ENCODE data around the gene STYXL1. TPM values are rescaled to one million over a fixed set of nuclear protein-coding genes. Genes with fewer than 3 reads are reported as not detected.

STYXL1 gene
- total and polyA plus RNA-seq, 2 experiments from 2014 or later: 56.3 to 70.1 TPM

DNA sequence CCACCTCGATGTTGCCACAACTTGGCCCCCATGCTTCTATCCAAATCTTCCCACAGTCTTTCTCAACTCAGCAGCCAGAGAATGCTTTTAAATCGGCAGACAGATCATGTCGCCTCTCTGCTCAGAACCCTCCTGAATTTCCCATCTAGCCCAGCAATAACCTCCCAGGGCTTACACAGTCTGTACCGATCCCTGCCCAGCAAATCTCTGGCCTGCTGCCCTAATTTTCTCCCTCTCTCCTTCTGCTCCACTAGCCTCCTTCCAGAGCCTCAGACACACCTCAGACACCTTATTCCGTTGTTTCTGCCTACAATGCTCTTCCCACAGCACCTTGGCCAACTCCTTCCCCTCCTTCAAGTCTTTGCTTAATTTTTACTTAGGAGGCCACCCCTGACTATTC, 32.4 kb upstream of the STYXL1 start:
- 91% methylated on average over 5 of the region's 5 CpGs for WGBS (ENCODE audit: low lambda C conversion rate, missing lambda C conversion rate)
- TF ChIP-seq EZH2 (IDR thresholded peaks at IDR 0.05; ENCODE audit: borderline replicate concordance): no peak
- TF ChIP-seq EZH2phosphoT487 (IDR thresholded peaks at IDR 0.05; ENCODE audit: low read depth, severe bottlenecking, unreplicated experiment): no peak
- TF ChIP-seq, protein P1, sequence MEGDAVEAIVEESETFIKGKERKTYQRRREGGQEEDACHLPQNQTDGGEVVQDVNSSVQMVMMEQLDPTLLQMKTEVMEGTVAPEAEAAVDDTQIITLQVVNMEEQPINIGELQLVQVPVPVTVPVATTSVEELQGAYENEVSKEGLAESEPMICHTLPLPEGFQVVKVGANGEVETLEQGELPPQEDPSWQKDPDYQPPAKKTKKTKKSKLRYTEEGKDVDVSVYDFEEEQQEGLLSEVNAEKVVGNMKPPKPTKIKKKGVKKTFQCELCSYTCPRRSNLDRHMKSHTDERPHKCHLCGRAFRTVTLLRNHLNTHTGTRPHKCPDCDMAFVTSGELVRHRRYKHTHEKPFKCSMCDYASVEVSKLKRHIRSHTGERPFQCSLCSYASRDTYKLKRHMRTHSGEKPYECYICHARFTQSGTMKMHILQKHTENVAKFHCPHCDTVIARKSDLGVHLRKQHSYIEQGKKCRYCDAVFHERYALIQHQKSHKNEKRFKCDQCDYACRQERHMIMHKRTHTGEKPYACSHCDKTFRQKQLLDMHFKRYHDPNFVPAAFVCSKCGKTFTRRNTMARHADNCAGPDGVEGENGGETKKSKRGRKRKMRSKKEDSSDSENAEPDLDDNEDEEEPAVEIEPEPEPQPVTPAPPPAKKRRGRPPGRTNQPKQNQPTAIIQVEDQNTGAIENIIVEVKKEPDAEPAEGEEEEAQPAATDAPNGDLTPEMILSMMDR (IDR thresholded peaks at IDR 0.05; ENCODE audit: poor library complexity): no peak

DNA sequence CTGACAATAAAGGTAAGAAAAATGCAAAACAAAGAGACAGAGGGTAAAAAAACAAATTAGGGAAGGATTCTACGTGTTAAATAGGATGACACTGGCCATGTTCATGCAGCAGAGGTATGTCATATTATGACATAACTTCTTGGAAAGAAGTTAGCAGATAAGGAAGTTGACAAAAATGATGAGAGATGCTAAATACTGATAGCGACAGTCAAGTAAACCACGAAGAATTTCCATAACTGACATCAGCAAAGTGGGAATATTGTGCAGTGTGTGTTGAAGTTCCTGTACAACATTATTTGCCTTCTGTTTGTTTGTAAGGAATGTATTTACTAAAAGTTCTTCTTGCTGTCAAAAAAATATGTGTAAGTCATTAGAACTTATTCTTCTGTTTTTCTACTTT, 29.6 kb upstream of the STYXL1 start:
- 71% methylated on average over 3 of the region's 3 CpGs for whole genome bisulfite sequencing (ENCODE audit: low lambda C conversion rate, missing lambda C conversion rate)
- no peaks in the 10 kb centered on the region for H3K79me2 ChIP-seq
- H3K9me2 ChIP-seq (replicated peaks; ENCODE audit: insufficient read depth): no peaks in the 10 kb centered on the region
- no peak overlapping the region for H3K4me3 ChIP-seq
- no peak overlapping the region for H3K4me2 ChIP-seq
- H2AFZ ChIP-seq: no peak overlapping the region
- H3K36me3 ChIP-seq (replicated peaks; ENCODE audit: insufficient read depth, low read depth): no peaks in the 10 kb centered on the region
- TF ChIP-seq EZH2phosphoT487 (IDR thresholded peaks at IDR 0.05; ENCODE audit: low read depth, severe bottlenecking, unreplicated experiment) (no peak), EZH2 (IDR thresholded peaks at IDR 0.05; ENCODE audit: borderline replicate concordance) (no peak)
- TF ChIP-seq, protein P1 (IDR thresholded peaks at IDR 0.05; ENCODE audit: poor library complexity): no peak
- no peaks in the 10 kb centered on the region for H4K20me1 ChIP-seq (ENCODE audit: insufficient read depth, poor library complexity, severe bottlenecking)
- no peaks in the 10 kb centered on the region for H3K4me1 ChIP-seq (ENCODE audit: insufficient read depth)
- no peaks in the 10 kb centered on the region for H3K9me3 ChIP-seq (ENCODE audit: low read depth)
- H3K27me3 ChIP-seq: no peaks in the 10 kb centered on the region
- no peak for DNase-seq (ENCODE audit: low spot score)
- H3K27ac ChIP-seq: no peak overlapping the region

More for the DNA sequence above, 32.4 kb upstream of the STYXL1 start:
- no peaks in the 10 kb centered on the region for H3K27me3 ChIP-seq
- H3K9me3 ChIP-seq (ENCODE audit: low read depth): no peaks in the 10 kb centered on the region
- no peak overlapping the region for H3K27ac ChIP-seq
- H4K20me1 ChIP-seq (ENCODE audit: insufficient read depth, poor library complexity, severe bottlenecking): no peaks in the 10 kb centered on the region
- no peak overlapping the region for H3K4me2 ChIP-seq
- no peaks in the 10 kb centered on the region for H3K9me2 ChIP-seq (replicated peaks; ENCODE audit: insufficient read depth)
- no peaks in the 10 kb centered on the region for H3K4me1 ChIP-seq (ENCODE audit: insufficient read depth)
- no peak overlapping the region for H3K4me3 ChIP-seq
- H2AFZ ChIP-seq: no peak overlapping the region
- no peaks in the 10 kb centered on the region for H3K36me3 ChIP-seq (replicated peaks; ENCODE audit: insufficient read depth, low read depth)
- no peak for DNase-seq (ENCODE audit: low spot score)
- no peaks in the 10 kb centered on the region for H3K79me2 ChIP-seq

DNA sequence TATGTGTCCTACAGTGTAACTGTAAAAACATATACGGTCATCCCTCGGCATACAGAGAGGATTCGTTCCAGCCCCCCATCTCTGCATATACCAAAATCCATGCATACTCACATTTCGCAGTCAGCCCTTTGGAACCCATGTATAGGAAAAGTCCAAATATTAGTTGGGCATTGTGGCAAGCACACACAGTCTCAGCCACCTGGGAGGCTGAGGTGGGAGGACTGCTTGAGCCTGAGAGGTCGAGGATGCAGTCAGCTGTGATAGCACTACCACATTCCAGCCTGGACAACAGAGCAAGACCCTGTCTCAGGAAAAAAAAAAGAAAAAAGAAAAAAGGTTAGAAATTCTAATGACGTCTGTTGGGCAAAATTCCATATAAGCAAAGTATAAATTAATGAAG, 29.2 kb upstream of the STYXL1 start:
- H3K4me1 ChIP-seq (ENCODE audit: insufficient read depth): no peaks in the 10 kb centered on the region
- no peak overlapping the region for H3K27ac ChIP-seq
- H3K9me3 ChIP-seq (ENCODE audit: low read depth): no peaks in the 10 kb centered on the region
- H3K36me3 ChIP-seq (replicated peaks; ENCODE audit: insufficient read depth, low read depth): no peaks in the 10 kb centered on the region
- H4K20me1 ChIP-seq (ENCODE audit: insufficient read depth, poor library complexity, severe bottlenecking): no peaks in the 10 kb centered on the region
- TF ChIP-seq EZH2 (IDR thresholded peaks at IDR 0.05; ENCODE audit: borderline replicate concordance) (no peak), EZH2phosphoT487 (IDR thresholded peaks at IDR 0.05; ENCODE audit: low read depth, severe bottlenecking, unreplicated experiment) (no peak)
- TF ChIP-seq, protein P1 (IDR thresholded peaks at IDR 0.05; ENCODE audit: poor library complexity): no peak
- H3K79me2 ChIP-seq: no peaks in the 10 kb centered on the region
- no peaks in the 10 kb centered on the region for H3K9me2 ChIP-seq (replicated peaks; ENCODE audit: insufficient read depth)
- H3K4me3 ChIP-seq: no peak overlapping the region
- no peak for DNase-seq (ENCODE audit: low spot score)
- H2AFZ ChIP-seq: no peak overlapping the region
- H3K27me3 ChIP-seq: no peaks in the 10 kb centered on the region
- WGBS (ENCODE audit: low lambda C conversion rate, missing lambda C conversion rate): 95% methylated on average over 6 of the region's 6 CpGs
- H3K4me2 ChIP-seq: no peak overlapping the region

DNA sequence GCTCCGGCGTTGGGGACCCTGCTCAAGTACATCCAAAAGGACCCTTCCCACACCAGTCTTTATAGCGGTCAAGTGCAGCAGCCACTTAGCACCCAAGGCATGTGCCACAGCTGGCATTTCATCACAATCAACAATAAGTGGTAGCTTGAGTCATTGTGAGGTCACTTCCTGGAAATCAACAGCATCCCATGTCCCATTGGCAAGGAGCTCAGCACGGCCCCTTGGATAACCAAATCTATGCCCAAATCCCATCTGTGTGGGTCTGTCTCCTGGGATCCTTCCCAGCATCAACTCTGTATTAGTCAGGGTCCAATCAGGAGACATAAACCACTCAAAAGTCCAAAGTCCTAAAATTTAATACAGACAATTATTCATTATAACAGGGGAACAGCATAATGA, 27.2 kb upstream of the STYXL1 start:
- H3K27me3 ChIP-seq: no peaks in the 10 kb centered on the region
- H3K4me3 ChIP-seq: no peak overlapping the region
- H3K79me2 ChIP-seq: no peaks in the 10 kb centered on the region
- 94% methylated on average over 4 of the region's 4 CpGs for WGBS (ENCODE audit: low lambda C conversion rate, missing lambda C conversion rate)
- H3K27ac ChIP-seq: no peak overlapping the region
- H3K4me1 ChIP-seq (ENCODE audit: insufficient read depth): no peaks in the 10 kb centered on the region
- H3K9me3 ChIP-seq (ENCODE audit: low read depth): no peaks in the 10 kb centered on the region
- H3K4me2 ChIP-seq: no peak overlapping the region
- TF ChIP-seq EZH2phosphoT487 (IDR thresholded peaks at IDR 0.05; ENCODE audit: low read depth, severe bottlenecking, unreplicated experiment) (no peak), EZH2 (IDR thresholded peaks at IDR 0.05; ENCODE audit: borderline replicate concordance) (no peak)
- TF ChIP-seq, protein P1 (IDR thresholded peaks at IDR 0.05; ENCODE audit: poor library complexity): no peak
- H3K36me3 ChIP-seq (replicated peaks; ENCODE audit: insufficient read depth, low read depth): no peaks in the 10 kb centered on the region
- H4K20me1 ChIP-seq (ENCODE audit: insufficient read depth, poor library complexity, severe bottlenecking): no peaks in the 10 kb centered on the region
- H2AFZ ChIP-seq: no peak overlapping the region
- DNase-seq (ENCODE audit: low spot score): no peak
- H3K9me2 ChIP-seq (replicated peaks; ENCODE audit: insufficient read depth): no peaks in the 10 kb centered on the region
